GM19324 (cell line): Measurements from ENCODE around the gene SPDYE4.
"Not testable (repeated sequence)": the region's sequence is repeated elsewhere in the genome, so short reads cannot be mapped to it uniquely, and the experiment has no call there.

Experiments
- ATAC-seq: cut with Tn5 transposase; IDR thresholded peaks from one replicate; pipeline ENCODE4 v1.9.1; 2021; ENCODE audit warnings: mild to moderate bottlenecking, moderate library complexity; ENCODE audit not compliant: unreplicated experiment, low FRiP score

The SPDYE4 gene

DNA sequence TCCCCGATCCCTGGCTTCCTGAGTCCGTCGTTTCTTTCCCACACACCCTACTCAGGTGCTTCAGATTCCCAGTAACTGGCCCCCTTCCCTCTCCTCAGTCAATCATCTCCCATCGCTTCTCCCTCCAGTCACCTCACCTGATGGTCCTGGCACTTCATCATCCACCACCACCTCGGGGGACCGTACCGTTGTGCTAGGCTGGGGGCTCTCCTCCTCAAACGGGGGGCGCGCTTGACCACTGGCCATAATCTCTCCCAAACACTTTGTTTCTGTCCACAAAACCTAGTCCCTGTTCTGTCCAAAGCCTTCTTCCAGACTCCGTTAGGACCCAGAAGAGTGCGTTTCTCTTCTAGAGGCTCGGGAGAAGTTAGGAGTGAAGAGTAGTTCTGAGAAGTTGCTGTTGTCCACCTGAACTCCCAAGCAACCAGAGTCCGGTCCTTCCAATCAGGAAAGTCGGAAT lies at the start of gene SPDYE4:
SPDYE4 (minus strand) TSS at position 410 of the 460 bp plus-strand sequence; CDS start at position 246, 164 bp downstream.
- ATAC-seq, result no peak

DNA sequence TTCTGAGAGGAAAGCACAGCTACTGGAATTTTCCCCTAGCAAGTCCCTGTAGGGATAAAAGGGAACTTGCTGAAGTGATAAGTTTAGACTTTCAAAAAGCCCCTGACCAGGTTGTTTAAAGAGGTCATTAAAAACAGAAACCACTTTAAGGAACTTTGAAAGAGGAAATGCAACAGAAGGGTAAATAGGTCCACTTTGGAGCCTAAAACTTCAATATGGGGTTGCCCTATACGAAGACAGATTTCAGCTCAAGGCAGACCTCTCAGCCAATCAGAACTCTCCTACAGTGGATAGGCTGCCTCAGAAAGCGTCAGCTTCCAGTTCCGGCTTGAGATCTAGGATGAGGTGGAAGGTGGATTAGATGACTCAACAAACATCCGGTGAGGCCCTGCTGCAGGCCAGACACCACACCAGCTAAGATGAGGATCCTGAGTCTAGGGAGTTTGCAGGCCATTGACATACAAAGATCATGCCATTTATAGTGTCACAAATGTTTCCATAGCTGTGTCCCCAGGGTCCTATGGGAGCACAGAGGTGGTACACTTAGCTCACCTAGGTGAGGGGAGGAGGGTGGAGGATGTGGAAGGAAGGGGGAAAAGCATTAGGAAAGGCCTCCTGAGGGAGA lies 48.7 kb upstream of the SPDYE4 start:
- ATAC-seq, result peak; percentile 78

GRCh38 chr17:8806253-8806925 lies 48.0 kb upstream of the SPDYE4 start:
- peak; percentile 10 for ATAC-seq

GRCh38 chr17:8805396-8805795 lies 47.0 kb upstream of the SPDYE4 start:
- ATAC-seq, result not testable (repeated sequence)

GRCh38 chr17:8803531-8804420 lies 45.4 kb upstream of the SPDYE4 start:
- no peak for ATAC-seq

GRCh38 chr17:8801135-8801840 lies 42.9 kb upstream of the SPDYE4 start:
- ATAC-seq, result no peak

DNA sequence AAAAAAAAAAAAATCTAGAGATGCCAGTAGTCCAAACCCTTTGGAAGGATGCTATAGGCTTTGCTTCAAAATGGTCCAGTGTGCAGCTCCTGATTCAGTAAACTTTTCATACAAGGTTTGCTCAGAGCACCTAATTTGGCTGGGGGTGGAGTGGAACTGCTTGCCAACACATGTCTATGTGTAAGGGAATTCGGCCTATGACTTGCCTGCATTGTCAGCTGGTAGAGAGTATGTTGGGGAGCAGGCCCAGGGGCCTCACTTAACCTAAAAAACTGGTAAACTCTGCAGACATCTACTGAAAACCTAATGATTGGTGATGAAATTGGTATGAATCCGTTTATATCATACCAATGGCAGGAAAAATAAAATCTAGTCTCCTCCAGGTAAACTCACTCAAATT lies 42.3 kb upstream of the SPDYE4 start:
- no peak for ATAC-seq

DNA sequence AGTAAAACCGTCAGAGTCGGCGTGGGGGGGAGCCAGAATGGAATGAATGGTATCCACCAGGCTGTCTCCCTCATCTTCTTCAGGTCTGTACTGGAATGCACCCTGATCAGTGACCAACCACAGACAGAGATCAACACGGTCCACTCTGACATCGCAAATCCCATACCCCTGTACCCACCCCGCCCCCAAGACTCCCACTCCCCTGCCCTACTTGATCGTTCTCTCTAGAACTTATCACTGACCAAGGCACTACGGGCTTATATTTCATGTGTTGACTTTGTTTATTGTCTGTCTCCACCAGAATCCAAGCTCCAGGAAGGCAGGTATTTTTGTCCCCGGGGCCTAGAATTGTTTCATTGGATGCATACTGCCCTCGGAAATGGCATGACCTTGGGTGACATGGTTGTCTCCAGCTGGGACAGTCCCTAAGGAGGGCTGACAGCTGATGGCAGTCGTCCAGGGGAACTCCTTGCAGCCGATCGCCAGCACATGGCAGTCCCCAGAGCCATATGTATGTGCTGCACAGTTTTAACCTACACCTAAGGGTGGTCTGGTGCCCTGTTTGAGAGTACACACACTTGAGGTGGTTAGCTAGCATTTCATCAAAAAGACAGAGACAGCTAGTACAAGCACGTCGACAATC lies 41.3 kb upstream of the SPDYE4 start:
- no peak for ATAC-seq

DNA sequence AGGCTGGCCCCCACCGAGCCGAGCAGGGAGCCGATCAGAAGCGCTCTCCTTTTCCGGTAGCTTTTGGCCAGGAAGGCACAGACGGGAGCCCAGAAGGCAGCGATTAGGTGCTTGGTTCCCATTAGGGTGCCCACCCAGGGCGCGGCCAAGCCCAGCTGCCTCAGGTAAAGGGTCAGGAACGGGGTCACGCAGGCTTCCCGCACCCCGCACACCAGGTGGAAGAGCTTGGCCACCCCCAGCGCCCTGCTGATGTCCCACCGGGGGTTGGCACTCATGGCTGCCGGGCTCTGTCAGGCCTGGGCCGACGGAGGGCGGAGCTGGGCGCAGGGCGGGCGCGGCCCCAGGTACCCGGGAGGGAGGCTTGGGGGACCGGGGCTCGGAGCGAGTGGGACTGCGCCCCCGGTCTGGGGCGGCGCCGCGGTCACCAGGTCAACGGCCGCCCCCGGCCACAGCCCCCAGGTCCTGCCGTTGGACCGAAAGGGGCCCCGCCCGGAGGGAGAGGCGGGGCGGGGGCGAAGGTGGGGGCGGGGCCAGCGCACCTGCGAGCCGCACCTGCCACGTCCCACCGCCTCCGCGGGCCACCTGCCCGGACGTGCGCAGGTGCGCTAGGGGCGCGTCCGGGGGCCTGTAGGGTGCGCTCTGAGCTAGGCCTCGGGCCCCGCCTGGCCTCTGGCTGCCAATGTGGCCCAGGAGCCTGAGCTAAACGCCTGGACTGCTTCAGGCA lies 40.7 kb upstream of the SPDYE4 start, which contains the start of gene MFSD6L:
MFSD6L (minus strand) TSS at position 520 of the 724 bp plus-strand sequence; CDS start at position 275, 245 bp downstream.
- ATAC-seq, result no peak

DNA sequence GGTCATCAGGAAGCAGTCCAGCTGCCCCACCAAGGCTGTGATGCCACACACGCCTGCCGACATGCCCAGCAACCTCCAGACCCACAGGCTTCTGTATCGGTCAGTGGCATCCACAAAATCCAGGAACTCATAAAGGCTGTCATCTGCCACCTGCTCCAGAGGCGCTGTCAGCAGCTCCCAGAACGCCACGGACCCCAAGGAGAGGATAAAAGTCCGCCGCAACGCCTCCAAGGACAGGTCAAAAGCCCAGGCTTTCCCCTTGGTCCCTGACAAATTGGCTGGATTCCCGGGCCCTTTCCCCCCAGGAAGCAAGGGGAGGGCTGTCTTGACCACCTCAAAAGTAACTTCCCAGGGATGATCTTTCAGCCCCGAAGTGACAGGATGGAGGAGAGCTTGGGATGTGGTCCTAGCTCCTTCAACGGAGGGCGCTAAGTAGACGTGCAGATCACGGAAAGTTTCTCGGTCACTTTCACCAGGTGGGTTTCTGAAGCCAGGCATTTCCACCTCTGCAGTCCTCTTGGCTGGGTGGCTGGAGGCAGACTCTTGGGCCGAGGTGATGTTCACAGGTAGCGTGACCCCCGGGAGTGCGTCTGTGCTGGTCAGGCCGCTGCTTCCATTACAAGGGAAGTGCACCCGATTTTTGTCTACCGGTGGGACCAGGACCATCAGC lies 40.0 kb upstream of the SPDYE4 start:
- no peak for ATAC-seq

- no peak for ATAC-seq
Observed at GRCh38 chr17:8797621-8798175, 39.4 kb upstream of the SPDYE4 start.

DNA sequence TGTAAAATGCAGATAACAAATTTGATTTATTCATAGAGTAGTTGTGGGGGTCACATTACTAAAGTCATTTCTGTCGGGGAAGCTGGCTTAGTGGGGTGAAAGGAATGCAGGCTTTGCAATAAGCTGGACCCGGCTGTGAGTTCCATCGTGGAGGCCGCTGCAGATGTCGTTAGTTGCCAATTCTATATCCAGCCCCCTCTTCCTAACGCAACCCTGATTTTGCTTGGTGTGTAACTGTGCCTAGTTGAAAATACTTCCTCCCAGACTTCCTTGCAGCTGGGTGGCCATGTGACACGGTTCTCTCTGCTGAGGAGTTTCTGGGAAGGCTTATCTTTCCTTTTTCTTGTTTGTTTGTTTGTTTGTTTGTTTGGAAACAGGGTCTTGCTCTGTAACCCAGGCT lies 36.3 kb upstream of the SPDYE4 start:
- no peak for ATAC-seq

DNA sequence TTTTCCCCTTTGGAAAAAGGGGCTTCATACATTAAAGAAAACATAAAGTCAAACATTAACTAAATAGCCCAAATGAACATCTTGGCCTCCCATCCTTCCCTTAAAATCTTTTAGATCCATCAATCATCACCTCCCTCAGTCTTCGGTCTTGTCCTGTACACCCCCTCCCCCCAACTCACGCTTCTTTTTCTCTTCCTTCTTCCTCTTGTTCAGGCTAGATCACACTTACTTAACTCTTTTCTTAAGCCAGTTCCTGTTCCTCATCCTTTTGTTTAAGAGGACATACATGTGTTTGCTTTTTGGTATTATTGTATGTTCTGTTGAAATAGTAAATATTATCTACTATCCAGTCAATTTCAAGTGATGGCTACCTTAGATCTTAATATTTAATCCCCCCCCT lies 35.3 kb upstream of the SPDYE4 start:
- no peak for ATAC-seq

GRCh38 chr17:8792646-8793045 lies 34.3 kb upstream of the SPDYE4 start:
- ATAC-seq, result no peak

- no peak for ATAC-seq
Observed at GRCh38 chr17:8791910-8792270, 33.5 kb upstream of the SPDYE4 start.

DNA sequence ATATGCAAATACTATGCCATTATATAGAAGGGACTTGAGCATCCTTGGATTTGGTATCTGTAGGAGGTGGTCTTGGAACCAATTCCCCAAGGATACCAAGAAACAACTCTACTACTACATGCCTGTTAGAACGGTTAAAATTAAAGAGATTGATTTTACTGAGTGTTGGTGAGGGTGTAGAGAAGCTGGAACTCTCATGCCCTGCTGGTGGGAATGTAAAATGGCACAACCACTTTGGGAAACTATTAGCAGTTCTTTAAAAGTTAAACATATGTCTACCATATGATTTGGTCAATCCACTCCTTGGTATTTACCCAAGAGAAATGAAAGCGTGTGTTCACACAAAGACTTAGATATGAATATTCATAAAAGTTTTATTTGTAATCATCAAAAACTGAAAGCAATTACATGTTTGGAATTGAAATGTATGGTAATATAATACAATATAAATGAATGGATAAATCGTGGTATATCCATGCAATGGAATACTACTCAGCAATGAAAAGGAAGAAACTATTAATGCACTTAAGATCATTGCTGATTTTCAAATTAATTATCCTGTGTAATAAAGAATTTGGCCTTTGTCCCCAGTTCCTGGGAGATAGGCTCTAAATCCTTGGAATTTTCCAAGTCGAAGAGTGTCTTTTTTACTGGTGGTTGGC lies 33.0 kb upstream of the SPDYE4 start:
- ATAC-seq, result no peak

- no peak for ATAC-seq
Observed at GRCh38 chr17:8789743-8790142, 31.4 kb upstream of the SPDYE4 start.

DNA sequence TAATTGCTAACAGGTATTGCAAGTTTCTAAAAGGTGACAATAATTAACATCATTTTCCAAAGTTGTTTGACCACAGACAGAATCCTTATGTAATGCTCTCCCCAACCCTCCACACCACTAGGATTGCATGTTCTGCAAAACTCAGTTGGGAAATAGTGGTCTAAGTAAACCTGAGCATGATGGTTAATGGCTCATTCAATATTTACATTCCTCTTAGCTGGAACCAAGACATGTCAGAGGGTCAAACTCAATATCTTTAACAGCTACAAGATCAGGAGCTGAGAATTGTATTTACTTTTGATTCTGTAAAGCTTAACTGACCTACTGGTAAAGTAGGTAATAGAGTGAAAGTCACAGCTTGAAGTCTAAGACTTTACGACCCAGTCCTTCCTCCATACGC lies 30.7 kb upstream of the SPDYE4 start:
- no peak for ATAC-seq
